Occipital lobe (tissue), 2 donors: Measurements from ENCODE around the gene FCN3. TPM values are rescaled to one million over a fixed set of nuclear protein-coding genes. Genes with fewer than 3 reads are reported as not detected.
"Not testable (repeated sequence)": the region's sequence is repeated elsewhere in the genome, so short reads cannot be mapped to it uniquely, and the experiment has no call there.

ENCODE experiments used
- DNase-seq: peaks from one replicate; lab custom pipeline; 2025; lab: John Stamatoyannopoulos, UW
- total RNA-seq: library from RNA; depleted of rRNA; stranded (reverse); fragments of >200 nt; gene quantifications from one replicate; pipeline ENCODE4 v1.2.3, GENCODE V29; 2014

The FCN3 gene
- not detected for total RNA-seq

DNA sequence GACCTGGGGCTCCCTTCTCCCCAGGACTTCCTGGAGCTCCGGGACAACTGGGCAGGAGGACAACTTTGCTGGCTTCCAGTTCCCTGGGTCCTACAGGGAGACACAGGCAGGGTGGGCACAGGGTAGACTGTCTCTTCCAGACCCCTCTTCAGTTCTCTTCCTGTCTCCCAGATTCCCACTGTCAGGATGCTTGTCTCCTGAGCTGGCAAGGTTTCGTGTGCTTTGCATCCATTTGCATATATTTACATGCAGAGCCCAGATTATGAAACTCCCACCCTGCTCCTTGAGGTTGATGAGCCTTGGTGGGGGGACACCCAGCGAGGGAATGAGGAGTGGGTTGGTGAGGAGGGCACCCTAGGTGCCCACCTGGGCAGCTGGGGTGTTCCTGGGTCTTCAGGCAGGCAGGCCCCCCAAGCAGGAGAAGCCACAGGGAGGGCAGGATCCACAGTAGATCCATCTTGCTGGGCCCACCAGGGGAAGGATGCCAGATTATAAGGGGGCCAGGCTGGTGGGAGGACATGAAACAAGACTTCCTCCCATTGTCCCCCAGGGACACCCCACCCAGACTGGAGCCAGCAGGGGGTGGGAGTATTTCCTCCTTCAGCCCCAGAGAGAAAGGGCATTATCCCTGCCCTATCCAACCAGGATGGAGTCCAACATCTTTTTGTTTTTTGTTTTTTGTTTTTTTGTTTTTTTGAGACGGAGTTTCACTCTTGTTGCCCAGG is at the start of gene FCN3:
FCN3 (minus strand) TSS at position 463 of the 725 bp plus-strand sequence; CDS start at position 457, 6 bp downstream.
- DNase-seq: no peak

DNA sequence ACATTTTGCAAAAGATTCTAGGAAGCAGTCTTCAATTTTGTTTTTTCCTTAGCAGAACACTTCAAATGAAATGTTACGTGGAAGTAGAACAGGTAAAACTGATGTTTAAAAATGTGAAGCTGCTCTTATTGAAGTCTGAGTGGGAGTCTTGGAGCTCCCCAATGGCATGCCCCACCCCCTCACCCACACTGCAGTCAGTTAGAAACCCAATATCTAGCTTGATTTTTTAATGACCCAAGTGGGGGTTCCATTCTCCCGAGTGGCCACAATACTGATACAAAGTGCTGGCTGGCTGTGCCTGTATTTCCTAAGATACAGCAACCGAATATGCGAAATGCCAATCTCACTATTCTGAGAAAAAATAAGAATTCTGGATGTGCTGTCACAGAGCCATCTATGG is 49.1 kb upstream of the FCN3 start:
- DNase-seq: no peak

DNA sequence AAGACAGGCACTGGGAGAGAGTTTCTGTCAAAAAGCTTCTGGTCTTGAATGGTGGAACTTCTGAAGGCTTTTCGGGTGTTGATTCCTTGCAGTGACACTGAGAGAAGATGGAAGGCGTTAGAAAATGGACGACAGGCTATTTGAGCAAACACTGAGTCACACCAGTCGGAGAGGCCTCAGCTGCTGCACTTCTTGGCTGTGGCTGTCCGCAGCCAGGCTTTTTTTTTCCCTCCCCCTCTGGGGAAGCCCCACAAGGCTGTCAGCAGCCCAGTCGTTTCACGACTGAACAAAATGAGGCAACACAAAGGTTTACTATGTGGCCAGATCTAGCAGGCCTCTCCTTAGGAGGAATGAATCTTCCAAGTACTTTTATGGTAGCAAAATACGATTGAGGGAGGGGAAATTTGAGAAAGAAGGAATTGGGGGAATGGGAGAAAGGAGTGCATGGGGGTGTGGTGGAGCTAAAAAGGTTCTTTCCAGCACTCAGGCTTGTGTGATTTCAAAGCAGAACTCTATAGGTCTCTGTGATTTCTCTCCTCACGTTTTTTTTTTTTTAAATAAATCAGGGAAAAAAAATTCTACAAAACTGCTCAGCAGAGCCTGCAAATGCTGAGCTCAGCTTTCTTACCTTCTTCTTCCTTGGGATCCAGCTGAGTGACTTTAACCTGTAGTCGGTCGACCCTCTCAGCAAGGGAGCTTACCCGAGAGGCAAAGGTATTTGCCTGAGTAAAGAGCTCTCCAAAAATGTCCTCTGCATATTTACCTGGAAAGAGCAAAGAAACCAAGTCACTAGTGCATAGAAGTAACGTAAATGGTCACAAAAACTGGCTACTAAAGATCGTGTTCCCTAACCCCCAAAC is 43.9 kb upstream of the FCN3 start:
- DNase-seq: peak; percentile 62

DNA sequence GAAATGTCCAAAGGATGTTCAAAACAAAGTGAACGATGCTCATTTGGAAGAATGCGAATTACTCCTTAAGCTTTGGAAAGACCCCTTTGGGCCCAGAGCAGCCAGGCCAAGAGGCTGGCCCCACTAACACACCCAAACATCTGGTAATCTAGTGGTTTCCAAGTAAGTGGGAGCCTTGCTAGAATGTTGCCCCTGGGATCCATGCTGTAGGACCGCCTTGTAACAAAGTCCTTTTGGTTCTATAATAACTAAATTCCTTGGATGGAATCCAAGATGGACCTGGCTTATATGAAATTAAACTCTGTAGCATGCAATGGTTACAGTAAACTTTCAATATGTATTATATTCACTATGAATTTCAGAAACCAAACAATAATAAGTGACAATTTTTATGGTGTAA is 43.1 kb upstream of the FCN3 start:
- DNase-seq: no peak

DNA sequence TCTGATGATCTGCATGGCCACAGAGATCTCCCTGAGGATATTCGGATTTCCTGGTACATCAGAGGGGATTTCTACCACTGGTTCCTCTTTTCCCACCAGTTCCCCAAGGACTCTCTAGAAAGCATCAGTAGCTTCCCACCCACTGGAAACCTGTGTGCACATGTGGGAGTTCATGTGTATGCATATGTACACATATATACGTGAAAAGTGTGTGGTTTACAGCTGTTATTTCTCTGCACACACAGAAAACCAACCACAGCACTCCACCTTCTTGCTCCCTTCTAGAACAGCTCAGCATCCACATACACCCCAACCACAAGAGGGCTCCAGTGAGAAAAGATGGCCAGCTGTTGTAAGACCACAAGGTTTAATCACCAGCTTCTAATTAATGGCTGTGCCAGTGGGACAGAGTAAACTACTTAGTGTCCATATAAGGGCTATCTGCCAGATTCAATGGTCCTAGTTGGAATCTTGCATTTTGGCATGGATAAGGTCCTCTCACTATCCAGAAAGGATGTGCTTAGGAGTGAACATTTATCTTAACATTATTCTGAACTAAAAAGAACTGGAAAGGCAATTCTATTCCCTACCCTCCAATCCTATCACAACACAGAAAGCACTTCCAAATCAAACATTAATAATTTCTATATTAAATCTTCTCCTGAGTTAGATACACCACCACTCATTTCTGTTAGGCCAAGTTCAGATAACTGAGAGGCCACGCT is 41.9 kb upstream of the FCN3 start:
- DNase-seq: no peak

DNA sequence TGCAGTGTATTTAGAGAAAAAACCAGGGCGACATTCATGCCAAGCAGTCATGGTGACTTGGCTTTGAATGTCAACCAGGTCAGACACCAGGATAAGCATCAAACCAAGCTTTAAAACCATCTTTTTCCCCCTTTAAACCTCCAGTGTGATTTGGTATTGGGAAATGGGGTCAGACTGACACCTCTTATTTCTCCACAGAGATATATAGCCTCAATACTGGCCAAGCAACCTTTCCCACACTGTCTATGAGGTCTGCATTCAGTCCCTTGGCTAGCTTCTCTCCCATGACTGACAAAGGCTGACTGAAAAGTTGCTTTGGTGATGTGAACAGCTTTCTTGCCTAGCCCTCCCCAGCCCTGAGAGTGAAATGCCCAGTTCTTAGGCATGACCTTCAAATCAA is 39.5 kb upstream of the FCN3 start:
- no peak for DNase-seq

DNA sequence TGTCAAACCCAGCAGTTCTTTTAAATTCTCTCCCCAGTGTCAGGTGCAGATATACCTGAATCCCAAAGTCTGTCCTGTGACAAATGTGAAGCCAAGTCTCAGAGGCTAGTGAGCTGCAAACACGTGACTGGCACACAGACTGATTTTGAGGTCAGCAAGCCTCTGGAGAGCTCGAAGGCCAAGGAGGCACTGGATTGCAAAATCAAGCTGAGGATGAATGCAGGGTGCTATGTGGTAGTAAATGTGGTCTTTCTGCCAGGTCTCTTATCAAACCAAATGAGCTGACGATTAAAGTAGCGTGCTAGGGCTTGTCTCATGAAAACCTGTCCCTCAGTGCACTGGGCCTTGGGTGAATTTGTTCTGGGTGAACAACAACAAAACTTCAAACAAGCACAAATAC is 38.4 kb upstream of the FCN3 start:
- DNase-seq: no peak

DNA sequence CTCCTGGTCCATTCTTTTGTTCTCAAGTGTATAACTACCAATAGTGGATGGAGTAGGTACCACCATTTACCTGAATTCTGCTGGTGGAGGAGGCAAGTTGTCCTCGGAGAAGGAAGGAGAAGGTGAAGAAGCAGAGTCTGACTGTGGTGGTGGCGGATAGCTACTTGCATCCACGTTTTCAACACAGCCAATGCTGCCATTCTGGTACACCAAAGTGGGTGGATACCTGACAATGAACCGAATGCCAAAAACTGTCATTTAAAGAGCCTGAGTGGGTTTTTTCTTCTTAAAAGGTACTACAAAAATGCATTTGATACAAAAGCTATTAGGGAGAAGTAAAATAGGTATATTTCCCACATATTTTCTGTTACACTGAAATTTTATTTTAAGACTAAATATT is 37.9 kb upstream of the FCN3 start:
- no peak for DNase-seq

DNA sequence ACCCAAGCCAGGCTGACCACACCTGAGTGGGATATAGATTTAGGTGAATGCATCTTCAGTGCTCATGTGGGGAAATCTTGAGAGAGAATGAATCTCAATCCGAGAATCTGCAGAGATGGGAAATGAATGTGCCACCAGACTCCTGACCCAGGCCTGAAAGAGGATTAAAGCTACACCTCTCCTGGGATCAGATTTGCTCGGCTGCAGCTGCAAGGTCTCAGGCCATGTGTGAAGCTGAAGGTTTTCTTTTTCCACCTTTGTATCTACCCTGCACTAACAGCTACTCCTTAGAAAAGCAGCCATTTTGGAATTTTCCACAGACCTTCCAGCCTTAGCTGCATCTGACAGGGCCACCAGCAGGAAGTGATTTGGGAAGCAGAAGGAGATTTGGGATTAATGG is 36.1 kb upstream of the FCN3 start:
- no peak for DNase-seq

DNA sequence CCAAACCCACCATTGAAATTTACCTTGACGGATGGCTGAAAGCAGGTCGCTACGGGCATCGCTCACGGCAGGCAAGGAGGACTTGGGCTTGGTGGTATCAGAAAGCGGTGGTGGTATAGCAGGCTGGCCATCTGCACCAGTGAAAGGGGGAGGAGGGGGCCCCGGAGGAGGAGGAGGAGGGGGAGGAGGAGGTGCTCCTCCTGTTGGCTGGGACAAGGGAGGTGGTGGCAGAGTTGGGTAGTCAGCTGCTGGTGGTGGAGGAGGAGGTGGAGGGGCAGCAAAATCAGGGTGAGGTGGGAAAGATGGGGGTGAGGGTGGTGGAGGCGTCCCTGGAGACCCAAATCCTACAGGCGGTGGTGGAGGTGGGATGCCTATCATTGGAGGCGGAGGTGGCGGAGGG is 35.0 kb upstream of the FCN3 start:
- DNase-seq: no peak

DNA sequence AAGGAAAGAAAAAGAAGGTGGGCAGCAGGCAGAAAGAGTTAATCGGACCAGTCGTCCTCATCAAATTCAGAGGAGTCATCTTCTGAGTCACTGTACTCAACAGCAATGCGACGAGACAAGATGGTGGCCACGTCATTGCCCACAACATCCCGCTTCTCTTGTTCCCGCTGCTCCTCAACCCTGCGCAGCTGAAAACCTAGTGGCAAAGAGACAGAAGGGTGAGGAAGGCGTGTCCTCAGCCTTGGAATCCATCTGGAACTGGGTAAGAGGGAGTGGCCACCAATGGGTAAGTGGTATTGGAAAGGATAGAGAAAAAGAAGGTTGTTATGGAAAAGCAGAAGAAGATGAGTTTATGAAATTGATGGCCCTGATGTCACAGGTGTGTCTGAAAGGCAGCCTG is 33.5 kb upstream of the FCN3 start:
- DNase-seq: no peak

DNA sequence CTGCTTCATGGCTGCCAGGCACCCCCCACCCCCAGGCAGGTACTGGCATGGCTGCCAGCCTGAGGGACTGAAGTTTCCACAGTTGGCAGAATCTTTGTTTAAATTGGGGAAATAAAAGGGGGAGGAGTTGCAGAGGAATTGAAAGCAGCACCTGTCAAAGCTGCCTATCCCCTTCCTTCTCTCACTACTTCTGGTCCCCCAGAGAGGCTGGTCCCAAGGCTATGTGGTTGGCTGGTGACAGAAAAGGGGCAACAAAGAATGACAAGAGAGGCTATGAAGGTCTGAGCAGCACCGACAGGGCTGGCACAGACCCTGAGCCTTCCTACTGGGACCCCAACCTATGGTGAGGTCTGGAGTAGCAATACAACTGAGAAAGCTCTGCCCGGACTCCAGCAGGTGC is 32.2 kb upstream of the FCN3 start:
- DNase-seq: not testable (repeated sequence)

DNA sequence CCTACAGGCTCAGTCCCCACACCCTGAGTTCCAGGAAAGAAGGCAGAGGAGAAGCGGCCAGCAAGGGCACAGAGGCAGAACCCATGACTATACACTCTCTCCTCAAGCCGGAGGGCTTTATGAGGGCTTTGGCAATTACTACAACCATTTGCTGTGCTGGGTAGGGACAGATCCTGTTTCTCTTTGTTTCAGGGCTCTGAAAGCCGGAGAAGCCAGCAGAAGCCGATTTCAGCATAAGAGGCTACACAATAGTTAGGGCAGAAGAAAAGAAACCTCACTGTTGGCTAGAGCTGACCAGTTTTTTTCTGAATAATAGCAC is 31.7 kb upstream of the FCN3 start:
- no peak for DNase-seq

DNA sequence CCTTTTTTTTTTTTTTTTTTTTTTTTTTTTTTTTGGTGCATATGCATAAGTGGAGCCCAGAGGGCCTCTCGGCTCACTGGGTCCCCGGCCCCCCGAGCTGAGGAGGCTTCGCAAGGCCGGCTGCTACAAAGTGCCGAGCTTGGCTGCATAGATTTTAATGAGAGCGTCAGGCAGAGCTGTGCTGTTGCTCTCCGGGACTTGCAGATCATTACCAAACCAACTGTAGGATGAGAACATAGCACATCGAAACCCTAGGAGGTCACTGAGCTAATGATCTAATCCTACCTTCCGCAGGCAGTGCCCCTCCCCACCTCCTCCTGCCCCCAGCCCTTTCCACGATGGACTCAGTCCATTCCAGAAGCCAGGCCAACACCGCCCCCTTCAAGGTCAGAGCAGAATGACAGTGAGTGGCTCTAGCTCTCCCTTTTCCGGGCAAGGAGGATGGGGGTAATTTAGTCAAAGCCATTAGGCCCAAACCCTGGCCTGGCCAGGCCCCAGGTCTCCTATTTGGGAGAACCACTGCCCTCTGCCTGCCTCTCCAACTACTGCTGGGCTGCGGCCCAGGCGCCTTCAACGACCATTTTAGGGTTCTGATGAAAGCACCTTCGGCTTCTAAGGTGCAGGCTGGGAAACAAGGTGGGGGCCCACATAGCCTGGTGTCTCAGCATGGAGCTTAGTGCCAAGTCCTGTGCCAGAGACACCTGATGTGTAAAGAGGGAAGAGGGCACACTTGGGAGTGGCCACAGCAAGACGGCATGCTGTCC is 31.2 kb upstream of the FCN3 start:
- not testable (repeated sequence) for DNase-seq

DNA sequence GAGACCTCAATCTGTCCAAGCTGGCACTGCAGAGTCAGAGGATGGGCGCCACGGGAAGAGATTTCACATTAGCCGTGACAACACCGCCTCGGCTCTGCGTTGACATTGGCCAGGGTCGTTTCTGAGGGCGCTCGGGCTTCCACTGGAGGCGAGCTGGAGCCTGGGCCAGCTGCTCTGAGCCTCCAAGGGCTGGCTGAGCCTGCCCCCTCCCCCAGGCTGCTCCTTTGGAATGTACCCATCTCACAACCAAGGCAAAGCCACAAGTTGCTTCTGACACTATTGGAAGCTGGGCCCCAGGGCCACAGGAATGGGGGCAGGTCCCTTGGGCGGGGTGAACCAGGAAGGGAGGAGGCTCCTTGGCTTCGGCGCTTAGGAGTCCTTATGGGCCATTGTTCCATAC is 30.4 kb upstream of the FCN3 start:
- no peak for DNase-seq

DNA sequence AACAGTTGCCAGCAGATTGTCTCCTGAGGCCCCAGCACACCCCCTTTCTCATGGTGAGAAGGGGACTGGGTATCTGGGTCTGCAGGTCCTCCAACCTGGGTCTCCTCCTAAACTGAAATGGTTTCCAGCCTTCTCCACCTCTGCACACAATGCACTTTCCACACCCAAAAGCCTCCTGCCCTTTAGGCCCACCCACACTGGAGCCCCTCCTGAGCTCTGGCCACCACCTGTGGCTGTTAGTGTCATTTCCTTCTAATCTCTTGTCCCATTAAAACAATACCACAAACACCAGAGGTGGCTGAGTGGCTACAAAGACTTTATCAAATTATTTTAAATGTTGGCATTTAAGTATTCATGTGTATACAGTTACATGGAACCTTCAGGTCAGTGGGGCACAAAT is 29.3 kb upstream of the FCN3 start:
- DNase-seq: no peak

DNA sequence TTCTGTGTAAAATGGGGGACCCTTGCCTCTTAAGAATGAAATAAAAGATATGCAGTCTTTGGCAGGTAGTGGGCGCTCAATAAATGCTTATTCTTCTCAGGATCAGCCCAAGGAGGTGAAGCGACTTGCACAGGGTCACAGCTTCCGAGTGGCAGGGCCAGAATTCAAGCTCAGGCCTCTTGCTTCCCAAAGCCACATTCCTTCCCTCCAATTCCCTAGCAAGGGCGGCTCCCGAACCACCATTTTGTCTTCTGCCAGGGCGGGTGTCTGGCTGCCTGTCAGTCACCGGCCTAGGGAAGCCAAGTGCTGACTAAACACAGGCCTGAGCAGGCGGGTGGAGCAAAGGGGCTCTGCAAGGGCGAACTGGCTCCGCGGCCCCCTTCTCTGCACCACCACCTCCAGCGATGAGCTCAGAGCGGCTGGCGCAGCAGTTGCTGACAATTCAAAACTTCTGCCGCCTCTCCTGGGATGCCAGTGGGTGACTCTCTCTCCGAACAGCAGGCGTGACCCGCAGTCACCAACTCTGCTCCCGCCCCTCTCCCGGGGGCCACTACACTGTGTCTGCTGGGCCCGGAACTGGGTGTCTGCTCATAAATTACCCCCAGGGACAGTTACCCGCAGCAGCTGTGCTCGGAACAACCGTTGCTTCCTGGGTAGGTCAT is 28.6 kb upstream of the FCN3 start:
- no peak for DNase-seq

DNA sequence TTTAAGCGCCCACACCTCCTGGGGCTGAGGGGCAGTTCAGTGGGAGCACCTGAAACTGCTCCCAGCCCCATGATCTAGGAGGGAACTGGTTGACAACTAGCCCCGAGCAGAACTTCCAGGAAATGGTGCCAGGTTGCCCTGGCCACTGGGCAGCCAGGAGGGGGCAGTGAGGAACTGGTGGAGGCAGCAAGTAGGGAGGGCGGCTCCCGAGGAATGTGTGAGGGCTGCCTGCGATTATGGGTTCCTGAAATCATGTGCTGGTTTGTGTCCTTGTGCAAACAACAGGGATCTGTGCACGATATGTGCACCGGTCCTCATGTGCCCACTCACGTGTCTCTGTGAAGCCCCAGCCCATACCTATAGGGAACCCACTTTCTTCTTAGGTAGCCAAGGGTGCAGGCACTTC is 27.7 kb upstream of the FCN3 start:
- DNase-seq: no peak

DNA sequence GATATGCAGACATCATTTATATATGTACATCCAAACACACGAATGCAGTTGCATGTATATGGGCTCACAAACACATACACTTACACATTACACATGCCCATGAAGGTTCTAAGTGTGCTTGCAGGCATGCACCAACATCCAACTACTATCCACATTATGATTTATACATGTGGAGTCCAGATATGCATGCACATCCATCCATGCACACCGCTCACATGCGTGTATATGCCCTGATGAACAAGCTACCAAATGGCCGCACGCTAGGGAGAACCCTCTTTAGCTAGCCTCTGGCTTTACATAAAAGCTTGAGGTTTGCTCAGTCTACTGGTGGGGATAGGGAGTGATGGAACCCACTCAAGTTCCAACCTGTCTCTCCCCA is 26.3 kb upstream of the FCN3 start:
- no peak for DNase-seq

DNA sequence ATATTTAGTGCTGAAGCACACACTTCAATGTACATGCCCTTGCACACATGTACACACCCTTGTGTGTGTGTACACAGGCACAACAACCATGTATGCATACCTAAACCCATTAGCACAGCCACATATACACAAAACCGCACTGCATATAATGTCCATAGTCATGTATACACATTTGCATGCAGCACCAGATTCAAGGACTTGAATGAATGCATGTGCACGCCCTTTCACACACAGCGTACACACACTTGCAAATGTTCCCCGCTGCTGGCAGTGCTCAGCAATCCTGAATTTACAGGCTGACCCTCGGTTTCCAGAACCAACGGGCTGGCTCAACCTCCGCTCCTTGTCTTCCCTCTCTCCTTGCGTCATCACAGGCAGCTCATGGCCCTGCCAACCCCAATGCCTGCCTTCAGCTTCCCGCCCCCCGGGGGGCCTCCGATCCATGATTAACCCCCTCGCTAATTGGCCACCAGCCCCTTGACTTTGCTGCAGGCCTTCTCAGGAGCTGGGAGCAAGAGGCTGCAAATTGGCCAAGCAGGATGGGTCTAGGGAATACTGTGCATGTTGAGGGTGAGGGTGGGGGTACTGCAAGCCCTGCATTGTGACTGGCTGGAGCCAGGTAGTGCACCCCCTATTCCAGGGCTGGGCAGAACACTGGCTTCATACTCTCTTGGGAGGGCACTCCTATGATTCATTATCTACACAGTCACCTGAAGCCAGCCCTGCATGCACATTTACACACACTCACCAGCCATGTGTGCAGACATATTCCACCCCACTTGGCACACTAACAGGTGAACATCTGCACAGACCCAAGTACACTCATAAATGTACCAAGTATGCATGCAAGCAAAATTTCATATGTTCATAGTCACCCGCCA is 25.7 kb upstream of the FCN3 start:
- no peak for DNase-seq
